ENCODE results near the gene ZNF157.
"Not testable (repeated sequence)": the region's sequence is repeated elsewhere in the genome, so short reads cannot be mapped to it uniquely, and the experiment has no call there.

The ZNF157 gene

DNA sequence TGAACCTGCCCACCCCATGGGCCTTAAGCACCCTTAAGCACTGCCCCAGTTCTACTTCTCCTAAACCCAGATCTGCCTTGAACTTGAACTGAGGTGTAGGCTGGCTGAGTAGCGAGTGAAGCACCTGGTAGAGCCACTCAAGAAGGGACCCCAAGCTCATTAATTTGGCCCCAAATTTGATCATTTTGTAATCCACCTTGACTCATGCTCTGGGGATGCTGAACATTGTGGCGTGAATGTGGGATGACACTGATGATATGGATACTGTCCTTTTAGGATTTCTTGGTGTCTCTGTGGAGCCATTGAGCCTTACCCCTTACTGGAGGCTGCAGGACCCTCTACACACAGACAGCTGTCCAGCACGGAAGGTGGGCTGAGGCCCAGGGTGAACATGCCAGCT lies at the start of gene ZNF157:
Gene ZNF157 (plus strand): TSS at position 301 of the 400 bp plus-strand sequence. CDS start 91 bp downstream, at position 392.
- no peak for DNase-seq (ENCODE audit: low read depth in 1 of 2, low spot score in 1 of 2)

DNA sequence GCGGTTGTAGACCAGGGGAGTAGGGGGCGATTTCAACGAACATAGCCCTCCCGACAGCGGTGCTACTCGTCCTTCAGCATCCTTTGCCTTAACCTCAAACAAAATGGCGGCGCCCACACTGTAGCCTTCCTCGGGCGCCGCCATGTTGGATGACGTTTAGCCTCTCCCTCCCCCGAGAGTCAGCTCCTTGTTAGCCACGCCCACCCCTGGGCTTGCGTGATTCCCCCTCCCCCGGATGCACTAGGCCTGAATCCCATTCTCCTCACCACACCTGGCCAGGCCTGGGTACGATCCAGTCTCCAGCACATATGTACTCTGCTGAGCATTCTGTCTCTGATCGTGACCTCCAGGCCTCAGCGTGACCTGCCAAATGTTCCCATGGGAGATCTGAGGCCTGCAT lies 49.0 kb upstream of the ZNF157 start:
- DNase-seq (ENCODE audit: low read depth in 1 of 2, low spot score in 1 of 2) = no peak

- no peak for DNase-seq (ENCODE audit: low read depth in 1 of 2, low spot score in 1 of 2)
Observed at GRCh38 chrX:47321823-47322371, 48.5 kb upstream of the ZNF157 start.

GRCh38 chrX:47327902-47328301 lies 42.5 kb upstream of the ZNF157 start:
- no peak for DNase-seq (ENCODE audit: low read depth in 1 of 2, low spot score in 1 of 2)

- not testable (repeated sequence) for DNase-seq (ENCODE audit: low read depth in 1 of 2, low spot score in 1 of 2)
Observed at GRCh38 chrX:47332729-47333128, 37.6 kb upstream of the ZNF157 start.

DNA sequence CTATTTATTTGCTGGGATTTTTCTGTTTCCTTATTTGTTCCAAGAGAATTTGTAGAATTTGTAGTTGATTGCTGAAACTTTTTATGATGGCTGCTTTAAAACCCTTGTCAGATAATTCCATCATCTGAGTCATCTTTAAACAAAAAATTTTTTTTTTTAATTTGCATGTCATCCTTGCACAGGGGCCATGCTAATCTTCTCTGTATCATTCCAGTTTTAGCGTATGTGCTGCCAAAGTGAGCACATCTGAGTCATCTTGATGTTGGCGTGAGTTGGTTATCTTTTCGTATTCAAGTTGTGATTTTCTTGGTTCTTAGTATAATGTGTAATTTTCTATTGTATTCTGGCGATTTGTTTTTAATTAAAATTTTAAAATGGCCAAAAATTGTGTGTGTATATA lies 18.7 kb upstream of the ZNF157 start:
- DNase-seq (ENCODE audit: low read depth in 1 of 2, low spot score in 1 of 2) = no peak

- no peak for DNase-seq (ENCODE audit: low read depth in 1 of 2, low spot score in 1 of 2)
Observed at GRCh38 chrX:47358387-47359065, 11.9 kb upstream of the ZNF157 start.

DNA sequence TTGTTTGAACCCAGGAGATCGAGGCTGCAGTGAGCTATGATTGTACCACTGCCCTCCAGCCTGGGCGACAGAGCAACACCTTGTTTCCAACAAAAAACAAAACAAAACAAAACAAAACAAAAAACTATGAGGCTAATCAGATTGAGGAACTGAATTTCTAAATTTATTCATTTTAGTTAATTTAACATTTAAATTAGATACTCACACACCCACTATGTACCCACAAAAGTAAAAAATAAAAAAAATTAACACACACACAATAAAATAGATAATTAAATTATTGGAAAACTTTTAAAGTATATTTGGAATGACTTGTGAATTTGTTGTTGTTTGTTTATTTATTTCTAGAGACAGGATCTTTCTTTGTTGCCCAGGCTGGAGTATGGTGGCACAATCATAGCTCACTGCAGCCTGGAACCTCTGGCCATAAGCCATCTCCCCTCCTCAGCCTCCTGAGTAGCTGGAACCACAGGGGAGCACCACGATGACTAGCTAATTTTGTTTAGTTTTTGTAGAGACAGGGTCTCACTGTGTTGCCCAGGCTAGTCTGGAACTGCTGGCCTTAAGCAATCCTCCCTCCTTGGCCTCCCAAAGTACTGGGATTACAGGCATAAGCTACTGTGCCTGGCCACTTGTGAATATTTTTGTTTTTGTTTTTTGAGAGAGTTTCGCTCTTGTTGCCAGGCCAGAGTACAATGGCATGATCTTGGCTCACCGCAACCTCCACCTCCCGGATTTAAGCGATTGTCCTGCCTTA lies 9.8 kb upstream of the ZNF157 start:
- DNase-seq (ENCODE audit: low read depth in 1 of 2, low spot score in 1 of 2) = no peak

DNA sequence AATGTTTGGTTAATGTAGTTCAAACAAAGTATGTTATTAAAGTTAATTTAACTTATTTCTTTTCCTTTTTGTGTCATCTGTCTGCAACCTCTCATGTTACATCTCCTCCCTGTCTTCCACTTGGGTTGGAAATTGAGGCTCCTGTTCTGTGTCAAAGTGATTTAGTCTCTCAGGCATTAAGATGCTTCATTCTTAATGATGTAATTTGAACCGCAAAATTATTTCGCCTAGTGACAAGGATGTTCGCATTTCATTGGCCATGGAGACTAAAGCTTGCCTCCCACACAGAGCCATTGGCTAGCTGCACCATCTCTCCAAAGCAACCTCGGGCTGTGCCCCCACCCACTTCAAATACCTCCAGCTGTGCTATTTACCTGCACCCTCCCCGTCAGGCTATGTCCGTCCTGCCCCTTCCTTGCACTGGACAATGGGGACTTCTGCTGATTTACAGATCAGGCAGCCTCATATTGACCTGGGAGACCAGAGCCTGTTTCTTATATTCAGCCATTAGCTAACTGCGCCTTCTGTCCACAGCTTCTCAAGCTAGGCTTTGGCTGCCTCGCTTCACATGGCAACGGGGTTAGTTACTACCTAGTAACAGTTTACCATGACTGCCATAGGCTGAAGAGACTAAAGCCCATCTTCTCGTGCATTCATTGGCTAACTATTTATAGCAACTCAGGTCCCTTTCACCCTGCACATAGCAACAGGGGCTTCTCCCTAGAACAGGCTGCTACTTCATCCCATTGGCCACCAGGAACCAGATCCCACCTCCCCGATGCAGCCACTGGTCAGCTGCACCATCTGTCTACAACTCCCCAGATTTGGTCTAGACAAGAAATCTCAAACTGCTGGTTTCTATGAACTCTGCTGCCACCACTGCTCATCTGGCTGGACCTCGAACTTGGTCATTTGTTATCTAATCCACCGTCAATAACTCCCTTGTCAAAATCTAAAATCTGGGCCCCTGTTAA lies 8.6 kb upstream of the ZNF157 start:
- DNase-seq (ENCODE audit: low read depth in 1 of 2, low spot score in 1 of 2) = no peak

DNA sequence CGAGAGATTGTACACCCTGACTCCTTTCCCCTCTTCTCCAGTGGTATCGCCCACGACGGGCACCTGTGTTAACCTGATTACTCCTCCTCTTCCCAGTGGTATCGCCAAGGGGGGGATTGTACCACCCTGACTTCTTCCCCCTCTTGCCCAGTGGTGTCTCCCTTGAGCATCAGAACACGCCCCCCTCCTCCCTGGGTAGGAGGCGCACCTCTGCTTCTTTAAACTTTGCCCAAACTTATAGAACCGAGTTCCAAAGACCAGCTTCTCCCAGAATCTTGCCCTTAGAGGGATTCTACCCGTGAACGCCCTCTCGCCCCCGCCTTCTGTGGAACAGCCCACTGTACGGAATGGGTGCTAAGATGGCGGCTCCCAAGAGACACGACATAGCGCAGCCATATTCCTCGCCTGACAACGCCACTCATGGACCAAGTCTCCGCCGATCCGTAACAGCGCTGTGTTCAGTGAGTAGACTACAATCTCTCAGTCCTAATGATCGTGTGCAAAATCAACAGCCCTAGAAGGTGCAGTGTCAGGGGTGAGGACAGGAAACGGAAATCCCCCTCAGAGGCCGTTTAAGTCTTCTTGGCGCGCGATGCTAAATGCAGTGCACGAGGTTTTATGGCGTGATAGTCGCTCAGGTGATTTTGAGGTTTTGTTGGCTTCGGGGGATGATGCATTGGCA lies 4.2 kb upstream of the ZNF157 start:
- peak; percentile 41 to 49 for DNase-seq (ENCODE audit: low read depth in 1 of 2, low spot score in 1 of 2)

- no peak for DNase-seq (ENCODE audit: low read depth in 1 of 2, low spot score in 1 of 2)
Observed at GRCh38 chrX:47373198-47373597, 2.8 kb downstream of the ZNF157 start.

GRCh38 chrX:47380268-47380667 lies 9.9 kb downstream of the ZNF157 start:
- DNase-seq (ENCODE audit: low read depth in 1 of 2, low spot score in 1 of 2) = peak; percentile 14 to 52

DNA sequence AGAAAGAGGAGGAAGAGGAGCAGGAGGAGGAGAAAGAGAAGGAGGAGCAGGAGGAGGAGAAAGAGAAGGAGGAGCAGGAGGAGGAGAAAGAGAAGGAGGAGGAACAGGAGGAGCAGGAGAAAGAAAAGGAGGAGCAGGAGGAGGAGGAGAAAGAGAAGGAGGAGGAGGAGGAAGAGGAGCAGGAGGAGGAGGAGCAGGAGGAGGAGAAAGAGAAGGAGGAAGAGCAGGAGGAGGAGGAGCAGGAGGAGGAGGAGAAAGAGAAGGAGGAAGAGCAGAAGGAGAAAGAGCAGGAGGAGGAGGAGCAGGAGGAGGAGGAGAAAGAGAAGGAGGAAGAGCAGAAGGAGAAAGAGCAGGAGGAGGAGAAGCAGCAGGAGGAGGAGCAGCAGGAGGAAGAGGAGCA lies 10.5 kb downstream of the ZNF157 start:
- DNase-seq (ENCODE audit: low read depth in 1 of 2, low spot score in 1 of 2) = not testable (repeated sequence)

- DNase-seq (ENCODE audit: low read depth in 1 of 2, low spot score in 1 of 2) = peak; percentile 13 to 56
Observed at GRCh38 chrX:47384502-47384901, 14.1 kb downstream of the ZNF157 start.

DNA sequence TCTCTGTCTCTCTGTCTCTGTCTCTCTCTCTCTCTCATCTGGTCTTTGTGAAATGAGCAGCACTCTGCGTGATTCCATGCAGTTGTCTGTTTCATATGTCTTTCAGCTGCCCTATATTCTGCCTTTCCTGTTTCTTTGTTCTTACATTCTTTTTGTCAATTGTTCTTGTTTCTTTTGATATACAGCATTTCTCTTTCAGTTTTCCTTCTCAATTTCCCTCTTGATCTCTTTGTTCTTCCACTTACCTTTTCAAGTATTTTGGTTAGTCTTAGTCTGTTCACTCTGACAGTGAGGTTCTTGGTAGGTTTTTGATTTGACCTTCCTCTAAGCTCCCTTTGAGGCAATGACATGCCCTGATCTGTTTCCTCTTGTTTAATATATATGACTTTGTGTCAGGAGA lies 20.4 kb downstream of the ZNF157 start:
- no peak for DNase-seq (ENCODE audit: low read depth in 1 of 2, low spot score in 1 of 2)

DNA sequence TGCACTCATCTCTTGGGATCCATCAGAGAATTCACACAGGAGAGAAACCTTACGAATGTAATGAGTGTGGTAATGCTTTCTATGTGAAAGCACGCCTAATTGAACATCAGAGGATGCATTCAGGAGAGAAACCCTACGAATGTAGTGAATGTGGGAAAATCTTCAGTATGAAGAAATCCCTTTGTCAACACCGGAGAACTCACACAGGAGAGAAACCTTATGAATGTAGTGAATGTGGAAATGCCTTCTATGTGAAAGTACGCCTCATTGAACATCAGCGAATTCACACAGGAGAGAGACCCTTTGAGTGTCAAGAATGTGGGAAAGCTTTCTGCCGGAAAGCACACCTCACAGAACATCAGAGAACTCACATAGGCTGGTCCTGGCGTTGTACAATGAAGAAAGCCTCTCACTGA lies 42.8 kb downstream of the ZNF157 start:
- no peak for DNase-seq (ENCODE audit: low read depth in 1 of 2, low spot score in 1 of 2)

DNA sequence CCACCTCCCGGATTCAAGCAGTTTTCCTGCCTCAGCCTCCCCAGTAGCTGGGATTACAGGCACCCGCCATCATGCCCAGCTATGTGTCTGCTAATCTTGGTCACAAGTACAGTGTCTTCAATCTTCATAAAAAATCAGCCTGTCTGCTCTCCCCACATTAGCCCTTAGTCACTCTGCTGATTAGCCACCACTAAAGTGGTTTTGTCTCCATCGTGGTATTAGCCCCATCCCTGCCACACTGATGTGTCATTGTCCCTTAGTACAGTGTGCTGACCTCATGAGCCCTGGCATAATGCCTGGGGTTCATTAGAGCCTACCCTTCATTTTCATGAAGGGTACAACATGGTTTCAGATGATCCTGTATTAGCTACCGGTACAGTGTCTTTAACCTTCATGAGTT lies 49.9 kb downstream of the ZNF157 start:
- no peak for DNase-seq (ENCODE audit: low read depth in 1 of 2, low spot score in 1 of 2)

- DNase-seq (ENCODE audit: low read depth in 1 of 2, low spot score in 1 of 2) = no peak
Observed at GRCh38 chrX:47420962-47421361, 50.6 kb downstream of the ZNF157 start.

DNA sequence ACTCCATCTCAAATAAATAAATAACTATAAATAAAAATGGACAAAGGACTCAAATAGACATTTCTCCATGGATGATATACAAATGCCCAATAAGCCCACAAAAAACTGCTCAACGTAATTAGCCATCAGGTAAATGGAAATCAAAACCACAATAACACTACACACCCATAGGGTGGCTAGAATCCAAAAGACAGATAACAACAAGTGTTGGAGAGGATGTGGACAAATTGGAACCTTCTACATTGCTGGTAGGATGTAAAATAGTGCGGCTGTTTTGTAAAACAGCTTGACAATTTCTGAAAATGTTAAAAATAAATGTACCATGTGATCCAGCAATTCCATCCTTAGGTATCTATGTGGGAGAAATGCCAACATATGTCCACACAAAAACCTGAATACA lies 52.1 kb downstream of the ZNF157 start:
- DNase-seq (ENCODE audit: low read depth in 1 of 2, low spot score in 1 of 2) = no peak

GRCh38 chrX:47430925-47431324 lies 60.5 kb downstream of the ZNF157 start:
- DNase-seq (ENCODE audit: low read depth in 1 of 2, low spot score in 1 of 2) = no peak

DNA sequence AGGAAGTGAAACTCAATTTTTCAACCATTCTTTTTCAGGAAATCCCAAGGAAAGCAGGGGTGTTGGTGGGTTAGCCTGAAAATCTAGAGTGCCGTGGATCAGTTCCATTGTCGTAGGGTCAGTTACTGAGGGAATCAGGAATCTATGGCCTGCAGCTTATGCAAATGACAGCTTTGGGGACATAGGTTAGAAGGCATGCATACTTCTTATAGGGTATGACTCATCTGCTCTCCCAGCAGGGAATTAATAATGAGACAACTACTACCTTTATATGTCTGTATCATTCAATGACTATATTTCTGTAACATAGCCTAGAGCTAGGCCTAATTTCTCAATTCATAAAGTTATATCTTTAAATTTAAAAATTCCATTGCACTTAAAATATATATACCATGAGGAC lies 76.1 kb downstream of the ZNF157 start:
- DNase-seq (ENCODE audit: low read depth in 1 of 2, low spot score in 1 of 2) = no peak
